HepG2 (cell line): Measurements from ENCODE around the gene ACOT2. TPM values are rescaled to one million over a fixed set of nuclear protein-coding genes. Genes with fewer than 3 reads are reported as not detected.

Source experiments
- CBX5 ChIP-seq: sonication (generic); formaldehyde crosslinking; IDR thresholded peaks from 2 replicates; pipeline ENCODE4 v1.4.0; 2020; ENCODE audit warnings: missing genetic modification reagents, borderline replicate concordance
- FOXP4 ChIP-seq: sonication (generic); formaldehyde crosslinking; IDR thresholded peaks from 2 replicates; pipeline ENCODE4 v1.4.0; 2020; ENCODE audit warnings: missing genetic modification reagents
- GATA4 ChIP-seq: sonication (generic); IDR thresholded peaks from 2 replicates; pipeline ENCODE4 v1.6.1; 2016; ENCODE audit warnings: antibody characterized with exemption, low read depth, borderline replicate concordance
- RFXANK ChIP-seq: IDR thresholded peaks from 2 replicates; pipeline ENCODE4 v1.6.1; 2016
- SALL2 ChIP-seq: sonication (generic); formaldehyde crosslinking; IDR thresholded peaks from 2 replicates; pipeline ENCODE4 v1.8.1; 2023; ENCODE audit warnings: mild to moderate bottlenecking, missing genetic modification reagents, inconsistent platforms
- ZBTB40 ChIP-seq, 2 experiments: fragments of 450-650 bp in 1 of 2; sonication (generic) in 1 of 2; formaldehyde crosslinking in 1 of 2; IDR thresholded peaks; 2 replicates each; pipeline versions ENCODE4 v1.6.1 to v1.8.0; 2016 to 2022; ENCODE audit warnings: antibody characterized with exemption in 1 of 2, mild to moderate bottlenecking in 1 of 2, missing genetic modification reagents in 1 of 2
- ZFP41 ChIP-seq: sonication (generic); formaldehyde crosslinking; IDR thresholded peaks from 2 replicates; pipeline ENCODE4 v1.4.0; 2020; ENCODE audit warnings: mild to moderate bottlenecking, missing genetic modification reagents, borderline replicate concordance
- ZNF724P ChIP-seq: sonication (generic); formaldehyde crosslinking; IDR thresholded peaks from 2 replicates; pipeline ENCODE4 v1.8.0; 2022; ENCODE audit warnings: missing genetic modification reagents, borderline replicate concordance
- polyA plus RNA-seq, 8 experiments: library from polyadenylated mRNA; depleted of rRNA in 3 of 8; stranded (reverse) in 7 of 8; unstranded in 1 of 8; fragments of >200 nt; fragmentation: Illumina TruSeq in 4 of 8; extraction: Trizol in 4 of 8; gene quantifications; 2 replicates each; pipeline versions ENCODE4 v1.2.1 to v1.2.3, GENCODE V29; 2011 to 2016; ENCODE audit warnings: low read depth in 4 of 8, missing spikeins in 1 of 8, mixed read lengths in 1 of 8; ENCODE audit not compliant: insufficient read depth in 1 of 8
- total RNA-seq, 5 experiments: library from RNA; depleted of rRNA; stranded (reverse); fragments of >200 nt; fragmentation: Illumina TruSeq; extraction: Trizol; gene quantifications; 2 replicates each; pipeline ENCODE4 v1.2.3, GENCODE V29; 2016; ENCODE audit warnings: low read depth in 1 of 5
- TF ChIP-seq, protein P1 (sequence below): sonication (generic); formaldehyde crosslinking; IDR thresholded peaks from 2 replicates; pipeline ENCODE4 v1.4.0; 2020; ENCODE audit warnings: missing genetic modification reagents, borderline replicate concordance
- TF ChIP-seq, protein P2 (sequence below): sonication (generic); formaldehyde crosslinking; IDR thresholded peaks from 2 replicates; pipeline ENCODE4 v1.4.0; 2020; ENCODE audit warnings: mild to moderate bottlenecking, missing genetic modification reagents

Gene ACOT2
- total and polyA plus RNA-seq, 2 of the 13 experiments (the other 11 are each of a cell fraction or from before 2014, with no cell fraction given): 60.0 to 110 TPM

GRCh38 chr14:73612339-73613045 is 43.5 kb downstream of the ACOT2 start, which contains the start of gene ACOT6 (continued):
- TF ChIP-seq, protein P1, sequence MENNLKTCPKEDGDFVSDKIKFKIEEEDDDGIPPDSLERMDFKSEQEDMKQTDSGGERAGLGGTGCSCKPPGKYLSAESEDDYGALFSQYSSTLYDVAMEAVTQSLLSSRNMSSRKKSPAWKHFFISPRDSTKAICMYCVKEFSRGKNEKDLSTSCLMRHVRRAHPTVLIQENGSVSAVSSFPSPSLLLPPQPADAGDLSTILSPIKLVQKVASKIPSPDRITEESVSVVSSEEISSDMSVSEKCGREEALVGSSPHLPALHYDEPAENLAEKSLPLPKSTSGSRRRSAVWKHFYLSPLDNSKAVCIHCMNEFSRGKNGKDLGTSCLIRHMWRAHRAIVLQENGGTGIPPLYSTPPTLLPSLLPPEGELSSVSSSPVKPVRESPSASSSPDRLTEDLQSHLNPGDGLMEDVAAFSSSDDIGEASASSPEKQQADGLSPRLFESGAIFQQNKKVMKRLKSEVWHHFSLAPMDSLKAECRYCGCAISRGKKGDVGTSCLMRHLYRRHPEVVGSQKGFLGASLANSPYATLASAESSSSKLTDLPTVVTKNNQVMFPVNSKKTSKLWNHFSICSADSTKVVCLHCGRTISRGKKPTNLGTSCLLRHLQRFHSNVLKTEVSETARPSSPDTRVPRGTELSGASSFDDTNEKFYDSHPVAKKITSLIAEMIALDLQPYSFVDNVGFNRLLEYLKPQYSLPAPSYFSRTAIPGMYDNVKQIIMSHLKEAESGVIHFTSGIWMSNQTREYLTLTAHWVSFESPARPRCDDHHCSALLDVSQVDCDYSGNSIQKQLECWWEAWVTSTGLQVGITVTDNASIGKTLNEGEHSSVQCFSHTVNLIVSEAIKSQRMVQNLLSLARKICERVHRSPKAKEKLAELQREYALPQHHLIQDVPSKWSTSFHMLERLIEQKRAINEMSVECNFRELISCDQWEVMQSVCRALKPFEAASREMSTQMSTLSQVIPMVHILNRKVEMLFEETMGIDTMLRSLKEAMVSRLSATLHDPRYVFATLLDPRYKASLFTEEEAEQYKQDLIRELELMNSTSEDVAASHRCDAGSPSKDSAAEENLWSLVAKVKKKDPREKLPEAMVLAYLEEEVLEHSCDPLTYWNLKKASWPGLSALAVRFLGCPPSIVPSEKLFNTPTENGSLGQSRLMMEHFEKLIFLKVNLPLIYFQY (CRISPR knock-in tag): 0 out of 2 replicates have a peak, but pooled peaks have one; percentile 26
- TF ChIP-seq CBX5 (CRISPR knock-in tag) (0 out of 2 replicates have a peak, but pooled peaks have one; percentile 21), ZFP41 (CRISPR knock-in tag) (no peak), ZNF724P (CRISPR knock-in tag) (no peak), ZBTB40 (IDR thresholded peaks at IDR 0.05) (no peak), ZBTB40 (CRISPR knock-in tag; IDR thresholded peaks at IDR 0.05) (no peak), RFXANK (CRISPR knock-in tag) (no peak), GATA4 (no peak), SALL2 (CRISPR knock-in tag) (0 out of 2 replicates have a peak, but pooled peaks have one; percentile 54), FOXP4 (CRISPR knock-in tag) (0 out of 2 replicates have a peak, but pooled peaks have one; percentile 13)
- TF ChIP-seq, protein P2, sequence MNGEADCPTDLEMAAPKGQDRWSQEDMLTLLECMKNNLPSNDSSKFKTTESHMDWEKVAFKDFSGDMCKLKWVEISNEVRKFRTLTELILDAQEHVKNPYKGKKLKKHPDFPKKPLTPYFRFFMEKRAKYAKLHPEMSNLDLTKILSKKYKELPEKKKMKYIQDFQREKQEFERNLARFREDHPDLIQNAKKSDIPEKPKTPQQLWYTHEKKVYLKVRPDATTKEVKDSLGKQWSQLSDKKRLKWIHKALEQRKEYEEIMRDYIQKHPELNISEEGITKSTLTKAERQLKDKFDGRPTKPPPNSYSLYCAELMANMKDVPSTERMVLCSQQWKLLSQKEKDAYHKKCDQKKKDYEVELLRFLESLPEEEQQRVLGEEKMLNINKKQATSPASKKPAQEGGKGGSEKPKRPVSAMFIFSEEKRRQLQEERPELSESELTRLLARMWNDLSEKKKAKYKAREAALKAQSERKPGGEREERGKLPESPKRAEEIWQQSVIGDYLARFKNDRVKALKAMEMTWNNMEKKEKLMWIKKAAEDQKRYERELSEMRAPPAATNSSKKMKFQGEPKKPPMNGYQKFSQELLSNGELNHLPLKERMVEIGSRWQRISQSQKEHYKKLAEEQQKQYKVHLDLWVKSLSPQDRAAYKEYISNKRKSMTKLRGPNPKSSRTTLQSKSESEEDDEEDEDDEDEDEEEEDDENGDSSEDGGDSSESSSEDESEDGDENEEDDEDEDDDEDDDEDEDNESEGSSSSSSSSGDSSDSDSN: peak; percentile 99; the same call in 1 of the 2 replicates
